Dedifferentiated amniotic fluid mesenchymal stem cell (primary cell): ENCODE data around the gene CGA.

Experiments
- DNase-seq: peaks from one replicate; pipeline ENCODE4 v3.0.0-alpha.2; 2016; ENCODE audit errors: extremely low spot score

The CGA gene

DNA sequence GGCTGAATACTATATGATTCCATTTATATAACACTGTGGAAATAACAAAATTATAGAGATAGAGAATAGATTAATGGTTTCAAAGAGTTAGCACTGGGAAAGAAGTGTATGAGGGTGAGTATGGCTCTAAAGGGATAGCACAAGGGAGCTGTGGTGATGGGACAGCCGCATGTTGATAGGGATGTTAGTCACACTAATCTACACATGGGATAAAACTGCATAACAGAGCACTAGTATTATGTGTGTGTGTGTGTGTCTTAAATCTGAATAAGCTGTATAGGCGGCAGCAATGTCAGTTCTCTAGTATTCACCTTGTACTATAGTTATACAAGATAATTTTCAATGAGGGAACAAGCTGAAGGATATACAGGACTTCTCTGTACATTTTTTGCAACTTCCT lies 5.8 kb downstream of the CGA start:
- DNase-seq, result no peak

DNA sequence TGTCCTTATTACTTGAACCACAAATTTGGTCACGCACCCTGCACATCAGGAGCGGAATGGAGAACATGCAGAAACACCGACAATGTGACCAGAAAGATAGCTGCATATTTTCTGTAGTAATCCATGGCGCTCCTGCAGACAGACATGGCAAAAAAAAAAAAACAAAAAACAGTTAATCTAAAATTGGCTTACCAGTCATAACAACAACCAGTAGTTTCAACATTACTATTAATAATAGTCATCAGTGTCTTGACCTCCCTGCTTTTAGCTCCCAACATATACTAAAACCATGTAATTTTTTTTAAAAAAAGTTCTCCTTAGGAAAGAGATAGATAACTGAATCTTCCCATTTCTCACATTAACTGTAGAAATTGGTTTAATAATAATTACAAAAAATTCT lies 6.8 kb downstream of the CGA start:
- DNase-seq, result no peak

DNA sequence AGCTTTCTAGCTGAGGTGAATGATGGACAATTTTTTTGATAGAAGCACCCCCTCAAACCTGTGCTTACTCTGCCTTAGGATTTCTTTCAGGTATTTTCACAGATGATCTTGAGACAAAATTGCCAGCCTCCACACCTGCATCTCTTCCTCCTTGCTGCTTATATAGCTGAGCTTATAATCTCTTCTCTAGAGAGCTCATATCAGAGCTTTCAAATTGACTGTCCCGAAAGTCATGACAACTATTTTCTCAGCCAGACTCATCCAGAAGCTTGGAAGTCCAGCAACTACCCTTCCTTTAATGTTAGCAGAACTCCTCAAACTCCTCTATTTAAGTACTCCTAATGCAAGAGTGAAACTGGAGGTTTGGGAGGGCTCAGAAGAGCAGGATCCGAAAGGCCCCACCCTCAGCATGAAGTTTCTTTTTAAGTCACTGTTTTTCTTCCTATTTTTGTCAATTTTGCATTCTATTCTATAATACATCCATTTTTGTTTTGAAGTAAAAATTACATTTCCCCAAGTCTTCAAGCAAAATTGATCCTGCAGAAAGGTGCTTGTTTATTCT lies 12.7 kb downstream of the CGA start:
- DNase-seq, result no peak

DNA sequence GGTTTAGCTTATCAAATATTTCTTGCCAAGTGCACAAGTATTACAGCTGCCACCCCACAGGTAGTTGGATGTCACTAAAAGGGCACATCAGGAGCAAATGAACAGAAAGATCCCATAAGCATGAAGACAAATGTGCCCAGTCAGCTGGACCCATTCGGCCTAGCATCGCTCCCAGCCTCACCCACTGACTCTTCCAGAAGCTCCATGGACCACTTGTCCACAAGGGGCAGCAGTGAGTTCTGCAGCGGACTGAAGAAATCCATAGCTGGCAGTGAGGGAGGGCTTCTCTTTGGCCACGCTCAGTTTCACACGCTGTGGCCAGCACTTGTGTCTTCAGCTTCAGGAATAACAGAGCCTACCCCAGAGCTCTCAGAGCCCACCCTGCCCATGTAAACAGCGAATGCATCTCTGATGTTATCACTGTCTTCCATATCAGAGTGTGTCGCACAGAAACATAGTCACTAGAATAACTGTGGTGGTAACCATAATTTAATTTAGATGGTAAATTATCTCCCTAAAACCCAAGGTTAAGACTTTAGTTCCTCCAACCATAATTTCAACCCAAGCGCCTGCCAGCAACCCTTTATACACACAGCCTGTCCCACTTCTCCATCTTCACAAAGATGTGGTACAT lies 15.8 kb downstream of the CGA start:
- peak; percentile 32 for DNase-seq

DNA sequence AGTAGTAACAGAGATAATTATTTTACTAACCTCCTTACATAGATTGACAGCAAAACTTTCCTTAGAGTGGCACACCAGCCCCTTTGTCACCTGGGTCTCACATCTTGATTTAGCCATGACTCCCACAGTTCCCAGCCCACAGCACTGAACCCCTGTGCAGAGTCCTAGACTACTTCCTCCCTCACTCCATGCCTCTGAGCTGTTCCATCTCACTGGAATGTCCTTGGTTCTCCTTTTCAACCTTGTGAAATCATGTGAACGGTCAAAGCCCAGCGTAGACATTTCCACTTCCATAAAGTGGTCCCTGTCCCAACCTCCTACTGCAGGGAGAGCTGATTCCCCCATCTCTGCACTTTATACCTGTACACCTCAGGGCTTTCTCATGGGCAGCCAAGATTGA lies 19.7 kb downstream of the CGA start:
- DNase-seq, result no peak

DNA sequence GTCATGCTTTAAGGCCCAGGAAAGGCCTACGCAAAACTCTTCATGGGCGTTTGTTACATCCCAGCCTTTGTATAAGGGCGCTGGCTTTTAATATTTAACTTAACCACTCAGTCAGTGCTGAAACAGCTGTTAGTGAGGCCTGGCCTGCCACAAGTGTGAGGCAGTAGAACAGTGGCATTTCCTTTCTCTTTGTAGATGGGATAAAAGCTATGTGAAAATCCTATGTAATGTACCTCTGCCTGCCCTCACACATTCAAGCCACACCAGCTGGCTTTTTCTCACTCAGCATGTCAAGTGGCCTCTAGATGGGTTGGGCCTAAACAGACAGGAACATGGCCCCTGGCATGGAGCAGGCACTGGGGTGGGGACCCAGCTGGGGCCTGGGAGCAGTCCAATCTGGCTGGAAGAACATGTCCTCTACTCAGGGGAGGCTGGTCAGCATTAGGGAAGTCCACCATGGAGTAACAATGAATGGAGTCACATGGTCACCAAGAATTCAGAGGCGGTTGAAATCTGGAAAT lies 20.7 kb downstream of the CGA start:
- no peak for DNase-seq

DNA sequence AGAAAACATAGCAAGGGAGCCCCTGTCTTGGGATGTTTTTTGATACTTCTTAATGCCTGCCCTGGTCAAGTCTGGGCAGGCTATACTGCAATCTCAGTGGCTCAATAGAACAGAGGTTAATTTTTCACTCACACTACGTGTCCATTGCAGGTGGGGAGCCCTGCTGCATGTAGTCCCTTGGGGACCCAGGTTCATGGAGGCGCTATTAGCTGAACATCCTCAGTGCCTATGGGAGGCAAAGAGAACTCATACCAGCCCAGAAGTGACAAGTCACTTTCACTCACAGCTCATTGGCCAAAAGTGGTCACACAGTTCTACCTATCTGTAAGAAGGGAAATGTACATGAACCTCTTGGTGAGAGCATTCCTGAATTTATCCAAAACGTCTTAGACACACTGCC lies 23.2 kb downstream of the CGA start:
- no peak for DNase-seq

DNA sequence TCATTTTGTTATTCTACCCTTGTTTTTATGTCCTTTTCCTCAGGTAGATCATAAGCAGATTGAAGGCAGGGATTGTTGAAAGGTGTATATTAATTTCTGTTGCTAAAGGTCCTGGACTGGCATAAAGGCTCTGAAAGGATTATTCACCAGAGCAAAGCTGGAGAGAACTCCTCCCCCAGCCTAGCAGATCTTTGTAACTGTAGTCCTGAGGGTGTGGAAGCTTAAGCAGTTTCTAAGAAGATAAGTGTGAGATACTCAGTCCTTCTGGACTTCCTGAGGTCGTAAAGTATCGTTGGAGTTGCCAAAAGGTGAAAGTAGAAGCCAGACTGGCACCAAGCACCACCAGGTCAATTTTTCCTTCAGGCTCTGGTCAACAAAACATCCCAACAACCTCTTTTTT lies 24.2 kb downstream of the CGA start:
- no peak for DNase-seq

DNA sequence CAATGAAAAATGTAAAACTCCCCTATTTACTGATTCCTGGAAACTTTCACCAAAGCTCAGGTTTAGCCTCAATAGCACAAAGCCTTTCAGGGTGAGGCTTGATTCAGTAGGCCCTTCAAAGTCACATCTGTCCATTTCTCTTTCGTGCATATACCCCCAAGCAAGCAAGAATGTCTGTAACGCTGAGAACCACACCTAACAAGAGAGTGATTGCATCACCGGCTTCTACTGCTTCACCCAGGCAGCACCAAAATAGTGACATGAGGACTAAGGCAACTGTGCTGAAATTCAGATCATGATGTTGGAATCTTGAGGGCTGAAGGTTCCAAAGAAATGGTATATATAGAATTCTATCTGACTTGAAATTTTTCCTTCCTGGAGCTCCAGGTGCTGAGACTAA lies 26.1 kb downstream of the CGA start:
- no peak for DNase-seq

DNA sequence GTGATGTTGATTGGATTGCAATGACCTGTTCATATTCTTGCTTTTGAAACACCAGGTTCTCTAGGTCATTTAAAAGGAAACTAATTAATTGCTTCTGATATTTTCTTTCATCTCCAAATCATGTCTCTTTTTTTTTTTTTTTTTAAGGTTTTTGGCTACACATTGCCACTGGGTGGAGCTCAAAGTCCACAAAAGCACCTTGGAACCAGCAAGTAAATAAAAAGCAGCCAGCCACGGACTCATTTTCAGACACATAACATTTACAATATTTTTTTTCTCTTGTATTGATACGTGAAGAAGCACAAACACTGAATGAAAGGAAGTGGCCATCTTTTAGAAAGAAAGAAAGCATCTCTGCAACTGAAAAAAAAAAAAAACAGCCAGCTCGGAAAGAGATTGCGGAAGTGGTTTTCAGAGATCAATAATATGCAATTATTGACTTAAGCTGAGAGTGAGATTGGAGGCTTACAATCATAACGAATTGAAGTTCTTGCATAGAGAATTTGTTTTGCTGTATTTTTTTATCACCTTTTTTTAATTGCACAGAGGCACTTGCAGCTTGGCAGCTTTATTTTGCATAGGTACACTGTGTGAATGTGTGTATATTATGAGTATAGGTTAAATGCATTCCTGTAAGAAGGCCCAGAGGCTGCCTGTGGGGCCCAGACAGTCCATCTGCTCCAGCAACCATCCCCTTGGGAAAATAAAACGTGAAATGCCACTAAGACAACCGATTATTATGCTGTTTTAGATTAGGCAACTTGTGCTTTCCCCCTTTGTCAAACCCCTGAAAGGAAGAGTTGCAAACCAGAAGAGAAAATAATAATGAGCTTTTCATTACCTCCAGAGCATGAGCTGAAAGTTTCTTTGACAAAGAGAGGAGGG lies 28.2 kb downstream of the CGA start:
- peak; percentile 77 for DNase-seq

DNA sequence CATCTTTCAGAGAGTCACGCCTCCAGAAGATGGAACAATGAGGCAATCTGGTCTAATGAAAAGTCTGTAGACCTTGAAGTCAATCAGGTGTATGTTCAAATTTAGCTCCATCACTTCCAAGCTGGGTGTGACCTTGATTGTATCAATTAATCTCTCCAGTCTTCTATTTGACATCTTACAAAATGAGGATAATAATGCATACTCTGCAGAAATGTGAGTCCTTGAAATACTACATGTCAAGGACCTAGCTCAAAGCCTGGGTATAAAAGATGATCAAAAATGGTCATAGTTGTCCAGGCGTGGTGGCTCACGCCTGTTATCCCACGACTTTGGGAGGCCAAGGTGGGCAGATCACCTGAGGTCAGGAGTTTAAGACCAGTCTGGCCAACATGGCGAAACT lies 29.8 kb downstream of the CGA start:
- no peak for DNase-seq

DNA sequence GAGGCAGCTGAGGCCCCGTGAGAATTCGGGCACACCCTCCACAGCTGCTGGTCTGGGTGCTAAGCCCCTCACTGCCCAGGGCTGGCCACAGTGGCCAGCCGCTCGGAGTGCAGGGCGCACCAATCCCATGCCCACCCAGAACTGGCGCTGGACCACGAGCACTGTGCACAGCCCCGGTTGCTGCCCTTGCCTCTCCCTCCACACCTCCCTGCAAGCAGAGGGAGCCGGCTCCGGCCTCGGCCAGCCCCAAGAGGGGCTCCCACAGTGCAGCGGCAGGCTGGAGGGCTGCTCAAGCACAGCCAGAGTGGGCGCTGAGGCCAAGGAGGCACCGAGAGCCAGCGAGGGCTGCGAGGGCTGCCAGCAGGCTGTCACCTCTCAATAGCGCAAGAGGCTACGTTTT lies 35.0 kb downstream of the CGA start:
- no peak for DNase-seq

DNA sequence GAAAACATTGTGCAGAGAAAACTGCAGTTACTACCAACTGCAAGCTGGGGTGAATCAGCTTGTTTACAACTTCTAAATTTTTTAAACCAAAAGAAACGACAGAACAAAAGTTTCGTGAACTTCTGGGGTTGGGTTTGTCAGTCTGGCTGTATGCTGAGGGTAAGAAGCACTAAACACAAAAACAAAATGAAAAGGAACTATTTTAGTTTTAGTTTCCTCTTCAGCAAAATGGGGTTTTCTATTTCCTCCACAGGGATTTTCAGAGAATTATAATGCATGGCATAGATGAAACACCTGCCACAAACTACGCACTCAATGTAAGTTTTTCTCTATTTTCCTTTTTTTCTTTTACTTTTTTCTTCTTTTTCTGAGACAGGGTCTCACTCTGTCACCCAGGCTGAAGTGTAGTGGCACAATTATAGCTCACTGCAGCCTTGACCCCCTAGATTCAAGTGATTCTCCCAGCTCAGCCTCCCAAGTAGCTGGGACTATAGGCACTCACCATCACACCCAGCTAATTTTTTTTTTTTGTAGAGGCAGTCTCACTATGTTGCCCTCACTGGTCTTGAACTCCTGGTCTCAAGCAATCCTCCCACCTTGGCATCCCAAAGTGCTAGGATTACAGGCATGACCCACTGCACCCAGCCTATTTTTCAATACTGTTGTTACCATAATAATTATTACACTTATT lies 40.6 kb downstream of the CGA start:
- no peak for DNase-seq

DNA sequence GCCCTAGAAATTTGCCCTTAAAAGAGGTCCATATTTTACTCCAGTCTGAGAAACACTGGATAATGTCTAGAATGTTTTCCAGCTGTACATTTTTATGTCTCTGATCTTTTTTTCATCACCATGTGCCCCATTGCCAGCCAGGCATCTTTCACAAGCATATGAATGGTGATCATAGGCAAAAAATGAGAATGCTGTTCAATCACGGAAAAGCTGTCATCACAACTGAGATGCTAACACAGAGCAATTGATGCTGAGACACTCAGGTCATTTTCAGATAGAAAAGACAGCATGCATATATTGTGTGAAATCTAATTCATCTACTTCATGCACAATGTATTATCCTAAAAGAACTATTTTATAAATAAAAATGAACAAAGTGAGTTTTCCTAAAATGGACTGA lies 41.6 kb downstream of the CGA start:
- DNase-seq, result no peak

DNA sequence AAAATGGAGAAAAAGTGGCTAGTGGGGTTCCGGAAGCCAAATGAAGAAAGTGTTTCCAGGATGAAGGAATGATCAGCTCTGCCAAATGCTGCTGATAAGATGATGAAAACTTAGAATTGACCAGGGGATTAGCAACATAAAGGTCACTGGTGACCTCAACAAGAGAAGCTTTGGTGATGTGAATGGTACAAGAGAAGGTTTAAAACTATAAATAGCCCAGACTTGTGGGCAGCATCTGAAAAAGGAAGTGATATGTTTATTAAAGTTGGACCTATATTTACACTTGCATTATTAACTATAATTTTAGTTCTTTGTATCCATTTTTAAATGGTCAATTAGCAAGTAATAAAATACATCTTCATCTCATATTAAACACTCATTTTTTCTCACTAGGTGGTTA lies 45.1 kb downstream of the CGA start:
- DNase-seq, result no peak

DNA sequence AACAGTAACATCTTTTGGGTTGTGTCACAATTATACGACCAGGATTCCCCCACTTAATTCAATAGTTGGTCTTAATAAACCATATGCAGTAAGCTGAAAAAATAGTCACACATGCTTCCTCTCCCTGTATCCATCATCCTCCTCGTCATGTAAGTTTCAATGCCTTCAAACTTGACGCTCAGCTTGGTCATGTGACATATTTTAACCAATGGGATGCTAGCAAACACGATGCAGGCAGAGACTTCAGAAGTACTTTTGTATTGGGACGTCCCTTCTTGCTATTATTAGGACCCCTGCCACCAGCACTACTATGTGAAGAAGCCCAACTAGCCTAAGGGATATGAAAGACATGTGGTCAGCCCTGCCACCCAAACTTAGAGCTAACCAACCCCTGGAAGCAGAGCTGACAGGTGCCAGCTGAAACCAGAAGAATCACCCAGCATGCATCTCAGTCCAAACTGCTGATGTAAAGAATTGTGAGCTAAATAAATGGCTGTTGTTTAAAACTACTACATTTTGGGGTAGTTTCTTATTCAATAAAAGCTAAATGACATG lies 49.3 kb downstream of the CGA start:
- DNase-seq, result no peak

DNA sequence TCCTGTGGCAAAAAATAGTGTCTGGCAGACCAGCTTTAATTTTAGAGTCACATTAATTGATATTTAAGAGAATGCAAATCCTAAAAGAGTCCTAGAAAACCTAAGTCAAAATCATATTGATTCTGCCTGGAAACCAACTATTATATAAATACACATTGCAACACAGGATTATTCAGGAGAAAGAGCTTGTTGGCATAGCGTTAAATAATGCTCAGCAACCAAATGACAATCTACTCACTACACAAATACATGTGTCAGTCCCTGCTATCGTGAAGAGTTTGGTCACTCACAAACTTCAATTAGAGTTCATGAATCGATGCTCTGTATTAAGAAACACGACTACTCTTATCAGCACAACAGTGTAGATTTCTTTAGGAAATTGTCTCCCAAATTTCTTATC lies 54.2 kb downstream of the CGA start:
- no peak for DNase-seq
